HG03196 (cell line): Measurements from ENCODE around the gene LUC7L3.

ENCODE experiments used
- ATAC-seq: cut with Tn5 transposase; IDR thresholded peaks from one replicate; pipeline ENCODE4 v1.9.1; 2021; ENCODE audit not compliant: unreplicated experiment

Gene LUC7L3

DNA sequence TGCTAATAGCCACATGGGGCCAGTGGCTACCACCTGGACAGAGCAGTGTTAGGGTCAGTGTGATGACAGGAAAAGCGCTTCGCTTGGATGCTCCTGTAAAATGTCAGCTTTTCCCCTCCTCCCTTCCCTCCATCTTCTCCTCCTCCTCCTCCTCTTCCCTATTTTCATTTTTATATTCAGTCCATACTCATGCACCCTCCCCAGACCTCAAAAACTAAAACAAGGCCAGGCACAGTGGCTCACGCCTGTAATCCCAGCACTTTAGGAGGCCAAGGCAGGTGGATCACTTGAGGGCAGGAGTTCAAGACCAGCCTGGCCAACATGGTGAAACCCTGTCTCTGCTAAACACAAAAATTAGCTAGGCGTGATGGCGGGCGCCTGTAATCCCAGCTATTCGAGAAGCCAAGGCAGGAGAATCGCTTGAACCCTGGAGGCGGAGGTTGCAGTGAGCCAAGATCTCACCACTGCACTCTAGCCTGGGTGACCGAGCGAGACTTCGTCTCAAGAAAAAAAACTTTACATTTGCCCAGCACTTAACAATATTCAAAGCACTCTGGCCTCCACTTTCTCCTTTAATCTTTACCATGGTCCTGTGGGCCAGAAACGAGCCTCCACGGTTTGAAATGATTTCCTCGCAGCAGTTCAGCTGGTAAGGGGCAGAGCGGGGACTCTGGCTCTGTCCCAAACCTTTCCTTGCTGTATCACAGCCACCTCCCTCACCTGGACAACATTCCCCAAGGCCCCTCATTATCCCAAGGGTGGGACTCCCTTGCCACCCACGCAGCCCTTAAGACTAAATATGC is 33.5 kb upstream of the LUC7L3 start:
- ATAC-seq, result no peak

DNA sequence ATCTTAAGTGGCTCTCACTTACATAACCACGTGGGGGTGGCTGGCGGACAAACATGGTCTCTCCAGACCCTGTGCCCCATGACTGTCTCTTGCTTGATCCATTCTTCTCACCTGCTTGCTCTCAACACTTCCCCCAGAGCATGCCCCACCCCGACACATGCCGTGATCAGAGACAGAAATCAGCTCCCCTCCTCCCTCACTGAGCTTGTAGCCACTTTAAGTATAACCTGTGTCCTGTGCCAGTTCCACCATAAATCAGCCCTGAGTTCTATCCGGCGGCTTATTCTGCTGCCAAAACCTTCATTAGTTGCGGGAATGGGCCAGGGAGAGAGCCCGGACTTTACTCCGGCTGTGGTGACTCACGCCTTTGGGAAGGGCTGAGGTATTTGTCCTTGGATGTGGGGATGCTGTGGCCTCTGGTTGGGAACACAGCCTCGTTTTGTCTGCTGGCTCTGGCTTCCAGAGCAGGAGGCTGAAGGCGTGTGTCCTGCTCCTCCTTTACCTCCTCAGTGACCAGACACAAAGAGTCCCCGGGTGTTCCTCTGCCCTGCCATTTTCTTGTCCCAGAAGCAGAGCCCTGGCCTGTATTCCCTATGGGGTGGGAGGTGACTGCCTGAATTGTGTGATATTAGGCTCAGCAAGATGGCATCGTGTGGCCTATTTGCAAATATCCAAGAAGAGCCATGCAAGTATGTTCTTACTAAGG is 32.8 kb upstream of the LUC7L3 start:
- ATAC-seq, result no peak

- ATAC-seq, result no peak
Observed at GRCh38 chr17:50687200-50688066, 32.0 kb upstream of the LUC7L3 start.

- ATAC-seq, result no peak
Observed at GRCh38 chr17:50688245-50688644, 31.2 kb upstream of the LUC7L3 start.

- ATAC-seq, result no peak
Observed at GRCh38 chr17:50689251-50689650, 30.2 kb upstream of the LUC7L3 start.

DNA sequence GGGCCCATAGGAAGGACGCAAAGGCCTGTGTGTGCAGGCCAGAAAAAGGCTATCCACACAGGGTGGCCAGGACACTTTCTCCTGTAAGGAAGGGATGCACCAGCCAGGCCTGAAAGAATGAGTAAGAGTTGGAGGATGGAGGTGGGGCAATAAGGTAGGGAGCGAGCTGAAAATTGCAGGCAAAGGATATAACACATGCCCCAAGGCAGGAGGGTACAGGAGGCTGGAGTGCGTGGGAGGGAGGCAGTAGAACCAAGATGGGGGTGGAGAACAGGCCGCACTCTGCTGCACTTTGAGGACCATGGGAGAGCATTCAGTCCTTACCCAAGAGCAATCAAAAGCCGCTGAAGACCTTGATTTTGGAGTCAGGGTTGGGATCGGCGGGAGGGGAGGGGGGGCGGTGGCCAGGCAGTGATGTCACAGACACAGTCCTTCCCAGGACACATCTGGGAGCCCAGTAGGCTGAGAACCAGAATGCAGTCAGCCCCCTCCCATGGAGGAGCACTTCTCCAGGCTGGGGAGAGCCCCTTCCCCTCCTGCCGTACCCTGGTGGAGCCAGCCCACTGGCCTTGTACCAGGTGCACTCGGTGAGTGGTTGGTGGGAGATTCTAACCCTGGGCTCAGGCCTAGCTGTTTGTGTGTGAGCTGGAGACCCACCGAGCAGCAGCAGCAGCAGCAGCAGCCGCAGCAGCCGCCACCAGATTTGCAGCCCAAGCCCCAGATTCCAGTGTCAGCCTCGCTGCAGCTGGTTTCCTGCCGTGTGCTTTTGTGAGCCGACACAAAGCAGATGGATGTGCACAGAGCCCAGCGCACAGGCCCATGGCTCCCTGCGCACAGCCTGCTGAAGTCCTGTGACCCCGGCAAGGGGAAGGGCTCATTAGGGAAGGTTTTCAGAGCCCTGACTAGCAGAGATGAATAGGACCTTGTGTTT is 29.2 kb upstream of the LUC7L3 start:
- no peak for ATAC-seq

- ATAC-seq, result no peak
Observed at GRCh38 chr17:50690887-50691549, 28.4 kb upstream of the LUC7L3 start.

GRCh38 chr17:50691550-50692447 is 27.6 kb upstream of the LUC7L3 start:
- no peak for ATAC-seq

- ATAC-seq, result no peak
Observed at GRCh38 chr17:50692448-50693035, 26.9 kb upstream of the LUC7L3 start.

DNA sequence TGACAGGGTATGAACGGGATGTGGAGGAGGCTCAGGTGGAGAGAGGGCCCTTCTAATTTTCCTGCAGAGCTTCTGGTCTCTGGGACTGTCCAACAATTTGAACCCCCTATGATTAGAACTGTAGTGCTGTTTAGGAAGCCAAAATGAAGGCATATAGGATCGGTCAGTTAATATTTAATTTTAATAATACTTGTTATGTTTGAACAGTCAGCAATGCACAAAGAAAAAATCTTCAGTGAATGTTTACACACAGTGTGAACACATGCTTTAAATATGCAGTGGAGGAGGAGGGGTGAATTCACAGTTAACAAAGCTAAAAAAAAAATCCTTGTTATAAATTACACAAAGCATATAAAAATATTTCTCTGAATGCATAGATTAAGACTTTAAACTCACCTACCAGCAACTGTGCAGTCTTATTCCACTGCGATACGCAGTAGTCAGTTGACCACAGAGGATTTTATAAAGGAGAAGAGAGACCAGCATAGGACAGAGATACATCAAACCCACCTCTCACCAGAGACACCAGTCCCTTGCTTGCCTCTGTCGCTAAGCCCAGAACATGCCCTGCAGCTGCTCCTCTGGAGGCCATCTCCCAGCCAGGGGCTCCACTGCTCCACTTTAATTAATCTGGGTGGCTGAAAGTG is 26.2 kb upstream of the LUC7L3 start:
- ATAC-seq, result no peak

DNA sequence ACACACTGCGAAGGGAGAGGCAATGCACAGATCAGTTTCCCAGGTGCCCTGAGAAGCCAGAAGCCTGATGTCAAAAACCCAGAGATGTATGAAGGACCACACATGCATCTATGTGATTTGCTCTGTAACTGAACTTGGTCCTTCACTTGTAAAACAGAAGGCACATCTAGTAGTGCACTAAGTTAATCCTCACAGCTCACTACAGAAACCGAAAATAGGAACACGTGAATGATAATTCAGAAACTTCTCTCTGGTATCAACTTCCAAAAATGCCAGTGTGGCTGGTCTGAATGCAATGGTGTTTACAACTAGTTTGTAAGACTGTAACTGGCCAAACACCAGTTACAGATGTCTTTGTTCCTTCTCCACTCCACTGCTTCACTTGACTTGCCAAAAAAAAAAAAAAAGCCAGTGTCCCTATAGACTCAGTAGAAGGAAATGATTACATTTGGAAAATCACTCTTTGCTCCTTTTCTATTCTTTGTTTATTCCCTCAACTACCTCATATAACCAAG is 23.0 kb upstream of the LUC7L3 start:
- ATAC-seq, result no peak

GRCh38 chr17:50697062-50697461 is 22.3 kb upstream of the LUC7L3 start:
- no peak for ATAC-seq

- ATAC-seq, result no peak
Observed at GRCh38 chr17:50697663-50698272, 21.6 kb upstream of the LUC7L3 start.

GRCh38 chr17:50699410-50699809 is 20.0 kb upstream of the LUC7L3 start:
- ATAC-seq, result no peak

DNA sequence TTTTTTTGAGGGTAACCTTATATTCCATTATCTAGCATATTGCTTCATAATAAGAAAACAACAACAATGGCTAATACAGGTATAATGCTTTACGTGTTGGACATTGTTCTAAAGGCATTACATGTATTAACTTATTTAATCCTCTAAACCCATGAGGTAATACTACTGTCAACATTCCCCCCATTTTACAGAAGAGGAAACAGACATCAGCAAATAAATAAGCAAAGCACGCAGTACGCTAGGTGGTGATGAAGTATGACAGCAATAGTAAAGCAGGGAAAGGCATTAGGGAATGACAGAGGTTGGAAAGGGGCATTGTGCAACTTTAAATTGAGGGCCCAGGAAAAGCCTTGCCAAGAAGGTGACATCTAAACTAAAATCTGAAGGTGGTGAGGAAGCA is 16.2 kb upstream of the LUC7L3 start:
- ATAC-seq, result no peak

DNA sequence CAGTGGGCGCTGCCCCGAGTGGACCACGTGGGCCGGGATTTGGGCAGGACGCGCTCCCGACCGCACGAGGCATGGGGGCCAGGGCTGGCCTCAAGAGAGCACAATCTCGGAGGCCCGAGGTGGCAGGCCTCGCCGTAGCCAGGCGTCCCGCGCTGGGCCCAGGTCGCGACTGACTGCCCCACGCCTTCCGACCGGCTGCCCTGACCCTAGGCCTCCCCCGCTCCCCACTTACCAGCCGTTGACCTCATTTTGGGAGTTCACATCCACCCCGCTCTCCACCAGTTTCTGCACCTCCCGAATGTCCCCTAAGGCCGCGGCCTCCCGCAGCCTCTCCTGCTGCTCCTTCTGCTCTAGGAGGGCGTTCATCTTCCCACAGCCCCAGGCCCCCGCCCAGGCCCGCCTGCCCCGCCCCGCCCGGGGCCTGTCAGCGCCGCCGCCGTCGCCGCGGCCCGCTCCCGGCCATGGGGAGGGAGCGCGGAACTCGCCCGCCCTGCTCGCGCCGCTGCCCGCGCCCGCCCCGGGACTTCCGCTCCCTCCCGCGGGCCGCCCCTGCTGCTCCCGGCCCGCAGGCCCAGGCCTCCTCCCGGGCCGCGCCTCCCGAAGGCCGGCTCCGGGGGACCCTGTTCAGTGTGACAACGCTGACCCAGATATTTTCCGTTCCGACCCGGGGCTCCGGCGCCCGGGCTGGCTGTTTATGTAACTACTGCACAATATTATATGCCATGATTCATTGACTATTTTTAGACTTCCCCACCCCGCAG is 11.9 kb upstream of the LUC7L3 start, which contains the start of gene ANKRD40:
ANKRD40 (minus strand) TSS at position 626 of the 761 bp plus-strand sequence; CDS start at position 366, 260 bp downstream.
- ATAC-seq, result peak; percentile 81
